Karpas-422 (cell line): Measurements from ENCODE around the gene THOC6. TPM values are rescaled to one million over a fixed set of nuclear protein-coding genes. Genes with fewer than 3 reads are reported as not detected.

Source experiments
- DNase-seq: peaks from one replicate; pipeline ENCODE4 v3.0.0-alpha.2; 2015
- H2AFZ ChIP-seq: fragments of 200-600 bp; sonication (generic); 2 replicates; pipeline ENCODE4 v1.6.1; 2014; ENCODE audit warnings: antibody characterized with exemption, low read length, mixed read lengths
- H3K27ac ChIP-seq: fragments of 200-600 bp; sonication (generic); 2 replicates; pipeline ENCODE4 v1.5.1; 2014; ENCODE audit warnings: mild to moderate bottlenecking, low read length, moderate library complexity
- H3K27me3 ChIP-seq: fragments of 200-600 bp; sonication (generic); 2 replicates; pipeline ENCODE4 v1.6.1; 2014; ENCODE audit warnings: low read length, mixed read lengths
- H3K36me3 ChIP-seq: fragments of 200-600 bp; sonication (generic); 2 replicates; pipeline ENCODE4 v1.6.1; 2014; ENCODE audit warnings: low read length, mixed read lengths; ENCODE audit not compliant: insufficient read depth
- H3K4me1 ChIP-seq: fragments of 200-600 bp; sonication (generic); 2 replicates; pipeline ENCODE4 v1.6.1; 2014; ENCODE audit warnings: mild to moderate bottlenecking, low read length, mixed read lengths
- H3K4me2 ChIP-seq: fragments of 200-600 bp; sonication (generic); 2 replicates; pipeline ENCODE4 v1.6.1; 2014; ENCODE audit warnings: low read length, low read depth, mild to moderate bottlenecking; ENCODE audit not compliant: poor library complexity, severe bottlenecking
- H3K4me3 ChIP-seq: fragments of 200-600 bp; sonication (generic); 2 replicates; pipeline ENCODE4 v1.5.1; 2014; ENCODE audit warnings: mild to moderate bottlenecking, antibody characterized with exemption, low read length, mixed read lengths
- H3K79me2 ChIP-seq: fragments of 200-600 bp; sonication (generic); 2 replicates; pipeline ENCODE4 v1.6.1; 2014; ENCODE audit warnings: mild to moderate bottlenecking, low read length, mixed read lengths
- H3K9ac ChIP-seq: fragments of 200-600 bp; sonication (generic); 2 replicates; pipeline ENCODE4 v1.6.0; 2014; ENCODE audit warnings: low read length
- H3K9me2 ChIP-seq: fragments of 200-600 bp; sonication (generic), shearing (Covaris generic); replicated peaks from 2 replicates; pipeline ENCODE4 v1.6.0; 2014; ENCODE audit warnings: mild to moderate bottlenecking, low read length, moderate library complexity; ENCODE audit not compliant: insufficient read depth
- H3K9me3 ChIP-seq: fragments of 300-700, 200-600 bp; sonication (generic); 2 replicates; pipeline ENCODE4 v1.6.1; 2014; ENCODE audit warnings: low read length, mixed read lengths
- H4K20me1 ChIP-seq: fragments of 200-600 bp; sonication (generic); 2 replicates; pipeline ENCODE4 v1.6.1; 2014; ENCODE audit warnings: mild to moderate bottlenecking, antibody characterized with exemption, low read length, low read depth; ENCODE audit not compliant: insufficient read depth
- total RNA-seq: library from RNA; depleted of rRNA; stranded (reverse); fragments of >200 nt; shearing (Covaris generic); gene quantifications from 2 replicates; pipeline ENCODE4 v1.2.3, GENCODE V29; 2014; ENCODE audit warnings: low replicate concordance

THOC6 gene
- total RNA-seq, 1 experiment from 2014 or later: 20.0 TPM

DNA sequence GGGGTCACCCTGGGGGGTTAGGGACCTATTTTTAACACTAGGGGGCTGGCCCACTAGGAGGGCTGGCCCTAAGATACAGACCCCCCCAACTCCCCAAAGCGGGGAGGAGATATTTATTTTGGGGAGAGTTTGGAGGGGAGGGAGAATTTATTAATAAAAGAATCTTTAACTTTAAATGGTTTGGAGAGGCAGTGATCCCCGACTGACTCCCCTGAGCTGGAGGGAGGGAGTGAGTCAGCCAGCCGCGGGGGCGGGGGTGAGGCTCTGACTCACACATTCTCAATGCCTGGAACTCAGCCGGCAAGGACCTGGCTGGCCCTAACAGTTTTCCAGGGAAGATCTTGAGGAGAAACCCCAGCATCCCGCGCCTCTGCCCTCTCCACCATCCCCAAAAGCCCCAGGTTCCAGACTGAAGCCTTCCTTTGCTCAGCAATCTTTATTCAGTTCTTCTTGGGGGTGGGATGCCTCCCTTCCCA is 1.6 kb upstream of the THOC6 start:
- Histone ChIP-seq H2AFZ (no peak overlapping the region), H3K9me2 (no peaks in the 10 kb centered on the region), H3K9ac (peak overlapping the region; percentile 78), H4K20me1 (0 out of 2 replicates have a peak, but pooled peaks cover 3% of the 10 kb centered on the region), H3K27ac (peak overlapping the region; percentile 55), H3K9me3 (no peaks in the 10 kb centered on the region), H3K4me3 (peak overlapping the region; percentile 70), H3K36me3 (no peaks in the 10 kb centered on the region; the same call in 1 of the 2 replicates), H3K4me1 (peaks cover 42% of the 10 kb centered on the region), H3K79me2 (peaks cover 4% of the 10 kb centered on the region), H3K27me3 (no peaks in the 10 kb centered on the region), H3K4me2 (peak overlapping the region; percentile 82)
- DNase-seq: peak; percentile 62

DNA sequence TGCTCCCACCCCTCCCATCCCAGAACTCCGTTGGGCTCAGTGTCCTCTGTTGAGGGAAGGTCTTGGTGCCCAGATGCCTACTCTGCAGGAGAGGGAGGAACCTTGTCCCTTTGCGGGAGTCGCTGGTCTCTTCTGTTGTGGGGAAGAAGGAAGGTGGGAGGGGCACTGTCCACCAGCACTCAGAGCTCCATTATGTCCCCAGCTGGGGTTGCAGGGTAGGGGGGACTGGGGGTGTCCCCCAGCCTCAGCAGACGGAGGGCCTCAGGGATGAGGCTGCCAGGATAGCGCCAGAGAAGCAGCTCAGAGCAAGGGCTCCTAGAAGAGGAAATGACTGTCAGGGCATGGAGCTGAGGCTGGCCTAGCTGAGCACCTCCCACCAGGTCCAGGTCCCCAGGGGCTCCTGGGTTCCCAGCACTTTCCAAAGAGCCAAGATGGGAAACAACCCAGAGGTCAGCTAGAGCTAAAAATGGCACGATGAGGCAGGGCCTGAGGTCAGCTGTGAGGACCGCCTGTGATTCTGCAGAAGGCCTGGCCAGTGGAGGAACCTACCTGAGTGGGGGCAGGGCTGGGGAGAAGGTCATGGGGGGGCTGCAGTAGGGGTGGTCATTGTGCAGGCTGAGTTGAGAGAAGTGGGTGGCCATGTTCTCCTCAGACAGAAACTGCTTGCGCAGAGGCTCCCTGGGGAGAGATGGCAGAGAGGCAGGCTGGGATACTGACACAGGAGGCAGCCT is 986 bp upstream of the THOC6 start:
- no peaks in the 10 kb centered on the region for H3K27me3 ChIP-seq
- H3K36me3 ChIP-seq: no peaks in the 10 kb centered on the region; the same call in 1 of the 2 replicates
- peak overlapping the region; percentile 78 for H3K9ac ChIP-seq
- H2AFZ ChIP-seq: no peak overlapping the region
- 0 out of 2 replicates have a peak, but pooled peaks cover 3% of the 10 kb centered on the region for H4K20me1 ChIP-seq
- H3K79me2 ChIP-seq: peaks cover 4% of the 10 kb centered on the region
- peaks cover 48% of the 10 kb centered on the region for H3K4me1 ChIP-seq
- H3K4me2 ChIP-seq: peak overlapping the region; percentile 82
- H3K9me3 ChIP-seq: no peaks in the 10 kb centered on the region
- H3K9me2 ChIP-seq: no peaks in the 10 kb centered on the region
- H3K4me3 ChIP-seq: peak overlapping the region; percentile 70
- peak overlapping the region; percentile 66 for H3K27ac ChIP-seq
- peak; percentile 83 for DNase-seq

DNA sequence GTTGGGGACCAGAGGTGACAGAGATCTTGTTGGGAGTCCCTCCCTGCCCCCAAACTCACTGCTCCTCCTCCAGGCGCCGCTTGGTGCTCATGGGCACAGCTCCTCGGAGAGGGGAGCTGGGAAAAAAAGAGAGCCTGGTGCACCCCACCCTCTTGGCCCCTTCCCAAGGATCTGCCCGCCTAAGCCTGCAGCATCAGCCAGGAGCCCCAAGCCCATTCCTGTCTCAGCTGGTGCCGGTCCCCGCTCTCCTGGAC is 493 bp upstream of the THOC6 start:
- Histone ChIP-seq H4K20me1 (0 out of 2 replicates have a peak, but pooled peaks cover 3% of the 10 kb centered on the region), H3K79me2 (peaks cover 4% of the 10 kb centered on the region), H3K9me2 (no peaks in the 10 kb centered on the region), H2AFZ (peak overlapping the region; percentile 63; the same call in 1 of the 2 replicates), H3K4me3 (peak overlapping the region; percentile 70), H3K9ac (peak overlapping the region; percentile 78), H3K27ac (peak overlapping the region; percentile 66), H3K4me1 (peaks cover 50% of the 10 kb centered on the region), H3K36me3 (no peaks in the 10 kb centered on the region; the same call in 1 of the 2 replicates), H3K27me3 (no peaks in the 10 kb centered on the region), H3K9me3 (no peaks in the 10 kb centered on the region), H3K4me2 (peak overlapping the region; percentile 82)
- DNase-seq: no peak

DNA sequence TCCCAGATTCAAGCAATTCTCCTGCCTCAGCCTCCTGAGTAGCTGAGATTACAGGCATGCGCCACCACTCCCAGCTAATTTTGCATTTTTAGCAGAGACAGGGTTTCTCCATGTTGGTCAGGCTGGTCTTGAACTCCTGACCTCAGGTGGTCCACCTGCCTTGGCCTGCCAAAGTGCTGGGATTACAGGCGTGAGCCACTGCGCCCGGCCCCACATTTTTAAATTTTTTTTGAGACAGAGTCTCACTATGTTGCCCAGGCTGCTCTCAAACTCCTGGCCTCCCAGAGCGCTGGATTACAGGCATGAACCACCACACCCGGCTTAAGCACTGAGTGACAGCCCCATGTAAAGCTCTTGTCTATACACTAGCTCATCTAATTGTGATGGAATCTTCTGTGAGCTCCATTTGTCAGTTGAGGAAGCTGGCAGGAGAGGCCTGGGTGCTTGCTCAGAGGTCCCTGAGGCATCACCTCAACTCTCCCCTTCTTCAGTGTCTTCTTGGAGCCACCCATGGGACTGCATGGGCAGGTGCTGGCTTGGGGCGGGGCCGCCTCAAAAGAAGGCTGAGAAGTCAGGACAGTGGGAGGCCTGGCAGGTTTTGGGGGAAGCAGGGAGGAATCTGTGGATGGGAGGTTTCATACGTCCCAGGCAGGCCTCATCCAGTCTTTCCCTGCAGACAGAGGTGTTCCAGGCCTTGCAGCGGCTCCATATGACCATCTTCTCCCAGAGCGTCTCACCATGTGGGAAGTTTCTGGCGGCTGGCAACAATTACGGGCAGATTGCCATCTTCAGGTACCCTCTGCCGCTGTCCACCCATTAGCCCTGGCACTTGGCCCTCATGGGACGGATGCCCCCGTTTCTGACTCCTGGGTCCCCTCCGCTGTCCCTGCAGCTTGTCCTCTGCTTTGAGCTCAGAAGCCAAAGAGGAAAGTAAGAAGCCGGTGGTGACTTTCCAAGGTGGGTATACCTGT is 1.5 kb downstream of the THOC6 start:
- Histone ChIP-seq H3K36me3 (no peaks in the 10 kb centered on the region; the same call in 1 of the 2 replicates), H3K4me1 (peaks cover 47% of the 10 kb centered on the region), H4K20me1 (0 out of 2 replicates have a peak, but pooled peaks cover 3% of the 10 kb centered on the region), H3K27me3 (no peaks in the 10 kb centered on the region), H3K4me3 (no peak overlapping the region), H2AFZ (no peak overlapping the region), H3K79me2 (peaks cover 4% of the 10 kb centered on the region), H3K9me2 (no peaks in the 10 kb centered on the region), H3K27ac (no peak overlapping the region), H3K4me2 (peak overlapping the region; percentile 82), H3K9ac (no peak overlapping the region; the same call in 1 of the 2 replicates), H3K9me3 (no peaks in the 10 kb centered on the region)
- DNase-seq: no peak

DNA sequence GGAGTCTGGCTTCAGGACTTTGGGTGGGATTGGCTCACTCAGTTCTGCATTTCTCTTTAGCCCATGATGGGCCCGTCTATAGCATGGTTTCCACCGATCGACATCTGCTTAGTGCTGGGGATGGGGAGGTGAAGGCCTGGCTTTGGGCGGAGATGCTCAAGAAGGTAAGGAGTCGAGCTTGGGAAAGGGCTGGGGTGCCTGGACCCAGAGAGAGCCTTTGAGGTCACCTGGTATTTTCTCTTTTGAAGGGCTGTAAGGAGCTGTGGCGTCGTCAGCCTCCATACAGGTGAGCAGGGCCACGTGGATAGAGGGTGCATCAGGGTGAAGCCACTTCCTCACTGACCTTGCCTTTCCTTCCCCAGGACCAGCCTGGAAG is 2.2 kb downstream of the THOC6 start:
- Histone ChIP-seq H3K9me2 (no peaks in the 10 kb centered on the region), H4K20me1 (0 out of 2 replicates have a peak, but pooled peaks cover 3% of the 10 kb centered on the region)
- DNase-seq: no peak

DNA sequence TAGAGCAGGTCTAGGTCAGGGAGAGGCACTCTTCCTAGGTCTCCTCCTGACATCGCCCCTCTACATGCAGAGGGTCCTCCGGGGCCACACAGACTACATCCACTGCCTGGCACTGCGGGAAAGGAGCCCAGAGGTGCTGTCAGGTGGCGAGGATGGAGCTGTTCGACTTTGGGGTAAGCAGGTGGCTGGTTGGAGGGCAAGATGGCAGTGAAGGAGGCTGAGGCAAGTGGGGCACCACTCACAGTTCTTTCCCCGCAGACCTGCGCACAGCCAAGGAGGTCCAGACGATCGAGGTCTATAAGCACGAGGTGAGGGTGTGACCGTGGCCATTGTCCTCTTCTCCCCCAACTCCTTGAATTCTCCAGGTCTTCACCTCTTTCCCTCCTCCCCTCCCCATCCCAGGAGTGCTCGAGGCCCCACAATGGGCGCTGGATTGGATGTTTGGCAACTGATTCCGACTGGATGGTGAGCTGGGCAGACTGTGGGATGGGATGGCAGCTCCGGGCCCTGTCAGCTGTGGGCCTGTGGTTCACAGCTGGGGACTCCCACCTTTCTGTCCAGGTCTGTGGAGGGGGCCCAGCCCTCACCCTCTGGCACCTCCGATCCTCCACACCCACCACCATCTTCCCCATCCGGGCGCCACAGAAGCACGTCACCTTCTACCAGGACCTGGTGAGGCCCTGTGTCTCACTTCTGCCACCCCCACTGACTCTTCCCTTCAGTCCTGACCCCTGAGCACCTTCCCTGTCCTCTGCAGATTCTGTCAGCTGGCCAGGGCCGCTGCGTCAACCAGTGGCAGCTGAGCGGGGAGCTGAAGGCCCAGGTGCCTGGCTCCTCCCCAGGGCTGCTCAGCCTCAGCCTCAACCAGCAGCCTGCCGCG is 3.0 kb downstream of the THOC6 start:
- H3K4me2 ChIP-seq: no peak overlapping the region
- no peak overlapping the region for H3K4me3 ChIP-seq
- no peaks in the 10 kb centered on the region for H3K9me3 ChIP-seq
- DNase-seq: no peak
- H3K9ac ChIP-seq: no peak overlapping the region
- H3K27me3 ChIP-seq: no peaks in the 10 kb centered on the region
- H3K36me3 ChIP-seq: no peaks in the 10 kb centered on the region; the same call in 1 of the 2 replicates
- no peaks in the 10 kb centered on the region for H3K9me2 ChIP-seq
- H3K27ac ChIP-seq: no peak overlapping the region
- no peak overlapping the region for H2AFZ ChIP-seq
- H3K4me1 ChIP-seq: peaks cover 33% of the 10 kb centered on the region
- H3K79me2 ChIP-seq: peaks cover 4% of the 10 kb centered on the region
- 0 out of 2 replicates have a peak, but pooled peaks cover 8% of the 10 kb centered on the region for H4K20me1 ChIP-seq

More for the DNA sequence above, 2.2 kb downstream of the THOC6 start:
- Histone ChIP-seq H3K9me3 (no peaks in the 10 kb centered on the region), H3K4me2 (no peak overlapping the region), H3K9ac (no peak overlapping the region), H2AFZ (no peak overlapping the region), H3K36me3 (no peaks in the 10 kb centered on the region; the same call in 1 of the 2 replicates), H3K4me1 (peaks cover 40% of the 10 kb centered on the region), H3K79me2 (peaks cover 4% of the 10 kb centered on the region), H3K27ac (no peak overlapping the region), H3K27me3 (no peaks in the 10 kb centered on the region), H3K4me3 (no peak overlapping the region)

DNA sequence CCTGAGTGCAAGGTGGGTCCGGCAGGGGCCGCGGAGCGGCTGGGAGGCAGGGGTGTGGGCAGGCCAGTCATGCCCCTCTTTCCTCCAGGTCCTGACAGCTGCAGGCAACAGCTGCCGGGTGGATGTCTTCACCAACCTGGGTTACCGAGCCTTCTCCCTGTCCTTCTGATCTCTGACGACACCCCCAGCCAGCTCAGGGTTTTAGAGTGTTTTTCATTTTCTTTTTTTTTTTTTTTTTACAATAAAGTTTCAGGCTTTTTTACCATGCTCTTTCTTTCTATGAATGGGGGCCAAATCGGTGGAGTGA is 3.6 kb downstream of the THOC6 start:
- DNase-seq: no peak
- Histone ChIP-seq H2AFZ (no peak overlapping the region), H3K4me2 (peak overlapping the region; percentile 53), H4K20me1 (0 out of 2 replicates have a peak, but pooled peaks cover 12% of the 10 kb centered on the region), H3K9me2 (no peaks in the 10 kb centered on the region), H3K27ac (no peak overlapping the region), H3K9me3 (no peaks in the 10 kb centered on the region), H3K9ac (no peak overlapping the region), H3K27me3 (no peaks in the 10 kb centered on the region), H3K36me3 (no peaks in the 10 kb centered on the region; the same call in 1 of the 2 replicates), H3K4me3 (no peak overlapping the region), H3K4me1 (peaks cover 27% of the 10 kb centered on the region), H3K79me2 (peaks cover 4% of the 10 kb centered on the region)
